Natural killer cell (primary cell): ENCODE measurements around the gene NCR3LG1. TPM values are rescaled to one million over a fixed set of nuclear protein-coding genes. Genes with fewer than 3 reads are reported as not detected.

Source experiments
- ATAC-seq, 3 donors: fragments of 150-1000 bp in 2 of 3; fragments of 200-7000 bp in 1 of 3; cut with Tn5 transposase; 1 replicate in 1 of 3; 2 replicates in 2 of 3; pipeline ENCODE4 v1.10.0; 2021; ENCODE audit warnings: mild to moderate bottlenecking in 2 of 3, moderate library complexity in 2 of 3
- DNase-seq, 2 donors: peaks; one replicate each; pipeline versions ENCODE4 v3.0.0 to v3.0.0-alpha.2; 2013 to 2021; ENCODE audit warnings: mixed read lengths in 1 of 2
- H3K27ac ChIP-seq: one replicate; pipeline ENCODE4 v1.5.1; 2013; ENCODE audit warnings: mild to moderate bottlenecking, low read length
- H3K27me3 ChIP-seq: one replicate; pipeline ENCODE4 v1.6.1; 2013; ENCODE audit warnings: low read length; ENCODE audit not compliant: control insufficient read depth, insufficient read depth
- H3K36me3 ChIP-seq: one replicate; pipeline ENCODE4 v1.6.1; 2013; ENCODE audit warnings: low read length; ENCODE audit not compliant: control insufficient read depth, insufficient read depth
- H3K4me1 ChIP-seq: one replicate; pipeline ENCODE4 v1.6.1; 2013; ENCODE audit warnings: low read length; ENCODE audit not compliant: control insufficient read depth, insufficient read depth
- H3K4me3 ChIP-seq: one replicate; pipeline ENCODE4 v1.5.1; 2013; ENCODE audit warnings: low read length
- H3K9me3 ChIP-seq: one replicate; pipeline ENCODE4 v1.6.1; 2013; ENCODE audit warnings: low read length; ENCODE audit not compliant: control insufficient read depth, insufficient read depth
- H3K27ac Mint-ChIP-seq, 2 donors: one replicate each; pipeline ENCODE4 v1.8.0; 2022; ENCODE audit warnings: mild to moderate bottlenecking in 2 of 2, mixed read lengths in 2 of 2, moderate library complexity in 1 of 2
- H3K27me3 Mint-ChIP-seq, 2 donors: one replicate each; pipeline ENCODE4 v1.8.0; 2022; ENCODE audit warnings: low read depth in 2 of 2, mixed read lengths in 2 of 2
- H3K36me3 Mint-ChIP-seq: one replicate; pipeline ENCODE4 v1.8.0; 2022; ENCODE audit warnings: mixed read lengths
- H3K4me1 Mint-ChIP-seq, 2 donors: one replicate each; pipeline ENCODE4 v1.8.0; 2022; ENCODE audit warnings: mixed read lengths in 2 of 2
- H3K4me3 Mint-ChIP-seq: one replicate; pipeline ENCODE4 v1.8.0; 2022; ENCODE audit warnings: mild to moderate bottlenecking, moderate library complexity, mixed read lengths
- H3K9me3 Mint-ChIP-seq, 2 donors: one replicate each; pipeline ENCODE4 v1.8.0; 2022; ENCODE audit warnings: mixed read lengths in 2 of 2
- CTCF ChIP-seq: fragments of 200-600 bp; IDR thresholded peaks from one replicate; pipeline ENCODE4 v1.8.0; 2022; ENCODE audit warnings: antibody characterized with exemption
- WGBS: methylation state at CpG from one replicate; pipeline ENCODE4 v1.1.7; 2013; ENCODE audit warnings: missing lambda C conversion rate; ENCODE audit not compliant: insufficient coverage; 5-methylcytosine and 5-hydroxymethylcytosine counted together
- intact Hi-C: fragments of 100-400 bp; cut with micrococcal nuclease; formaldehyde crosslinking; loops from one replicate; pipeline ENCODE4 v1.14.2; 2022
- total RNA-seq, 4 donors: library from RNA; stranded (reverse); fragments of 120-200 nt in 1 of 4; gene quantifications; one replicate each; pipeline versions ENCODE4 v1.2.3 to v1.2.4, GENCODE V29; 2013 to 2022

Gene NCR3LG1
- total RNA-seq, 3 donors from 2014 or later (not counting 1 experiment from before 2014, with no cell fraction given) = 6.3 to 10.1 (median 9.7) TPM

GRCh38 chr11:17413414-17414316 lies 62.1 kb downstream of the NCR3LG1 start:
- intact Hi-C loops = loop anchor here (1.0 kb wide), 1 partner anchor 39 kb away; no protein-coding TSS in a partner anchor
- H3K9me3 ChIP-seq = no peaks in the 10 kb centered on the region
- no peak for TF ChIP-seq CTCF
- Mint-ChIP-seq H3K4me1 (no peaks in the 10 kb centered on the region), H3K9me3 (no peaks in the 10 kb centered on the region), H3K27me3 (peaks cover 8 to 17% of the 10 kb centered on the region in 2 donors), H3K4me3 (no peak overlapping the region), H3K27ac (no peak overlapping the region), H3K36me3 (no peaks in the 10 kb centered on the region)
- no peaks in the 10 kb centered on the region for H3K4me1 ChIP-seq
- no peaks in the 10 kb centered on the region for H3K27me3 ChIP-seq
- 83% methylated on average over 15 of the region's 15 CpGs for WGBS
- no peaks in the 10 kb centered on the region for H3K36me3 ChIP-seq
- DNase-seq (no peak), ATAC-seq (no peak)
- no peak overlapping the region for H3K4me3 ChIP-seq
- no peak overlapping the region for H3K27ac ChIP-seq

GRCh38 chr11:17414317-17414737 lies 62.7 kb downstream of the NCR3LG1 start:
- Histone ChIP-seq H3K9me3 (no peaks in the 10 kb centered on the region), H3K4me1 (no peaks in the 10 kb centered on the region), H3K36me3 (no peaks in the 10 kb centered on the region), H3K4me3 (no peak overlapping the region), H3K27ac (no peak overlapping the region), H3K27me3 (no peaks in the 10 kb centered on the region)
- Mint-ChIP-seq H3K4me1 (no peaks in the 10 kb centered on the region), H3K27ac (no peak overlapping the region), H3K27me3 (peaks cover 14 to 20% of the 10 kb centered on the region in 2 donors), H3K9me3 (no peaks in the 10 kb centered on the region), H3K36me3 (no peaks in the 10 kb centered on the region), H3K4me3 (no peak overlapping the region)
- intact Hi-C loops = no loop called here
- ATAC-seq (no peak), DNase-seq (no peak)
- 58% methylated on average over 6 of the region's 8 CpGs for WGBS
- TF ChIP-seq CTCF = no peak

GRCh38 chr11:17414992-17415391 lies 63.4 kb downstream of the NCR3LG1 start:
- H3K36me3 ChIP-seq = no peaks in the 10 kb centered on the region
- ATAC-seq (no peak), DNase-seq (no peak)
- H3K27me3 Mint-ChIP-seq = peaks cover 20 to 25% of the 10 kb centered on the region in 2 donors
- H3K36me3 Mint-ChIP-seq = no peaks in the 10 kb centered on the region
- no peaks in the 10 kb centered on the region for H3K9me3 Mint-ChIP-seq
- 90% methylated on average over 5 of the region's 5 CpGs for WGBS
- TF ChIP-seq CTCF = no peak
- no peaks in the 10 kb centered on the region for H3K4me1 Mint-ChIP-seq
- H3K4me3 ChIP-seq = no peak overlapping the region
- no peak overlapping the region for H3K27ac Mint-ChIP-seq
- no peak overlapping the region for H3K27ac ChIP-seq
- intact Hi-C loops = no loop called here
- no peaks in the 10 kb centered on the region for H3K9me3 ChIP-seq
- no peak overlapping the region for H3K4me3 Mint-ChIP-seq
- H3K27me3 ChIP-seq = no peaks in the 10 kb centered on the region
- H3K4me1 ChIP-seq = no peaks in the 10 kb centered on the region
